HepG2 (cell line): ENCODE results near the gene ARHGEF37. TPM values are rescaled to one million over a fixed set of nuclear protein-coding genes. Genes with fewer than 3 reads are reported as not detected.

ENCODE experiments used
- ATAC-seq: fragments of 200-7000 bp; cut with Tn5 transposase; 3 replicates; pipeline ENCODE4 v1.9.1; 2020; ENCODE audit warnings: mild to moderate bottlenecking, moderate library complexity
- BruUV-seq: library from RNA; stranded (reverse); fragments of 400-500 nt; replicated peaks from 2 replicates; lab custom pipeline; 2021; lab: Mats Ljungman, UMichigan
- CTCF ChIA-PET: fragments of 300-600 bp; formaldehyde crosslinking; extraction: SDS; loops from one replicate; lab custom pipeline; 2021; ENCODE audit warnings: low total read pairs, inconsistent platforms, low intra/inter-chr PET ratio; lab: Yijun Ruan, JAX
- POLR2A ChIA-PET: fragments of 350-600 bp; sonication (Branson Sonifier 250); formaldehyde crosslinking; loops from one replicate; lab custom pipeline; 2020; ENCODE audit warnings: antibody characterized with exemption, inconsistent platforms; lab: Yijun Ruan, JAX
- DNase-seq: peaks from one replicate; pipeline ENCODE4 v3.0.0-alpha.2; 2015; ENCODE audit warnings: low spot score
- FAIRE-seq: peaks from 3 replicates; lab custom pipeline; 2011; peaks lifted over from hg19 to GRCh38; lab: Jason Lieb, UNC
- H2AFZ ChIP-seq: one replicate; pipeline ENCODE4 v1.6.1; 2011; ENCODE audit warnings: low read length, inconsistent platforms
- H3K27ac ChIP-seq: fragments of 300-600 bp; 3 replicates; pipeline ENCODE4 v1.8.0; 2011; ENCODE audit warnings: mixed run types, mild to moderate bottlenecking, mixed read lengths, low read length, inconsistent platforms; ENCODE audit not compliant: insufficient read depth; ENCODE audit errors: extremely low read length
- H3K27me3 ChIP-seq, 2 experiments: fragments of 200-600 bp in 1 of 2; 2 replicates in 1 of 2; 3 replicates in 1 of 2; pipeline versions ENCODE4 v1.6.0 to v1.8.0; 2011; ENCODE audit warnings: low read length in 2 of 2, mild to moderate bottlenecking in 2 of 2, moderate library complexity in 2 of 2, inconsistent platforms in 1 of 2; ENCODE audit not compliant: insufficient read depth in 2 of 2, control insufficient read depth in 1 of 2
- H3K36me3 ChIP-seq, 2 experiments: fragments of 200-600 bp in 1 of 2; replicated peaks in 1 of 2; 2 replicates in 1 of 2; 3 replicates in 1 of 2; pipeline versions ENCODE4 v1.5.1 to v1.8.0; 2011; ENCODE audit warnings: low read length in 2 of 2, inconsistent platforms in 1 of 2; ENCODE audit not compliant: insufficient read depth in 2 of 2, control insufficient read depth in 1 of 2
- H3K4me1 ChIP-seq: 2 replicates; pipeline ENCODE4 v1.5.1; 2012; ENCODE audit warnings: low read length, inconsistent platforms; ENCODE audit not compliant: insufficient read depth
- H3K4me2 ChIP-seq: 2 replicates; pipeline ENCODE4 v1.6.0; 2011; ENCODE audit warnings: low read depth, low read length, inconsistent platforms
- H3K4me3 ChIP-seq, 3 experiments: fragments of 200-600 bp in 1 of 3; sonication (generic), shearing (Covaris generic) in 1 of 3; replicated peaks in 1 of 3; 2 replicates each; pipeline ENCODE4 v1.5.1; 2011 to 2016; ENCODE audit warnings: low read length in 3 of 3, inconsistent platforms in 2 of 3, low read depth in 2 of 3, mild to moderate bottlenecking in 2 of 3, control low read depth in 1 of 3, mixed read lengths in 1 of 3; ENCODE audit not compliant: insufficient read depth in 1 of 3
- H3K79me2 ChIP-seq: one replicate; pipeline ENCODE4 v1.6.1; 2011; ENCODE audit warnings: low read length, inconsistent platforms; ENCODE audit not compliant: insufficient read depth
- H3K9ac ChIP-seq: 2 replicates; pipeline ENCODE4 v1.6.0; 2011; ENCODE audit warnings: mild to moderate bottlenecking, low read depth, low read length, inconsistent platforms; ENCODE audit not compliant: insufficient read depth
- H3K9me3 ChIP-seq: 2 replicates; pipeline ENCODE4 v1.5.1; 2012; ENCODE audit warnings: mild to moderate bottlenecking, low read length
- H4K20me1 ChIP-seq: 2 replicates; pipeline ENCODE4 v1.6.0; 2011; ENCODE audit warnings: inconsistent platforms, mild to moderate bottlenecking, low read length, moderate library complexity; ENCODE audit not compliant: insufficient read depth
- AGO1 ChIP-seq: fragments of 200-400 bp; formaldehyde crosslinking; IDR thresholded peaks from 2 replicates; pipeline ENCODE4 v1.6.1; 2017; ENCODE audit warnings: mild to moderate bottlenecking, low read depth, low read length, moderate library complexity; ENCODE audit not compliant: poor library complexity, severe bottlenecking
- CTCF ChIP-seq: sonication (generic); formaldehyde crosslinking; IDR thresholded peaks from 2 replicates; pipeline ENCODE4 v1.5.0; 2020; ENCODE audit warnings: mild to moderate bottlenecking, missing genetic modification reagents, moderate library complexity
- FOSL1 ChIP-seq: sonication (generic); formaldehyde crosslinking; IDR thresholded peaks from 2 replicates; pipeline ENCODE4 v1.9.0; 2021; ENCODE audit warnings: missing genetic modification reagents, borderline replicate concordance
- JUNB ChIP-seq: sonication (generic); formaldehyde crosslinking; IDR thresholded peaks from 2 replicates; pipeline ENCODE4 v1.8.0; 2022; ENCODE audit warnings: missing genetic modification reagents, mild to moderate bottlenecking, borderline replicate concordance
- MLLT10 ChIP-seq: sonication (generic); formaldehyde crosslinking; IDR thresholded peaks from 2 replicates; pipeline ENCODE4 v1.4.0; 2020; ENCODE audit warnings: missing genetic modification reagents
- TGIF2 ChIP-seq: IDR thresholded peaks from 2 replicates; pipeline ENCODE4 v1.6.1; 2016; ENCODE audit warnings: control low read depth, missing compliant biosample characterization
- ZKSCAN5 ChIP-seq: sonication (generic); formaldehyde crosslinking; IDR thresholded peaks from 2 replicates; pipeline ENCODE4 v1.5.1; 2020; ENCODE audit warnings: mild to moderate bottlenecking, missing genetic modification reagents
- ZNF232 ChIP-seq: sonication (generic); formaldehyde crosslinking; IDR thresholded peaks from 2 replicates; pipeline ENCODE4 v1.4.0; 2020; ENCODE audit warnings: missing genetic modification reagents, borderline replicate concordance
- ZNF598 ChIP-seq: sonication (generic); formaldehyde crosslinking; IDR thresholded peaks from 2 replicates; pipeline ENCODE4 v1.5.1; 2020; ENCODE audit warnings: mild to moderate bottlenecking, missing genetic modification reagents, borderline replicate concordance
- ZNF772 ChIP-seq: sonication (generic); formaldehyde crosslinking; IDR thresholded peaks from 2 replicates; pipeline ENCODE4 v1.5.0; 2020; ENCODE audit warnings: mild to moderate bottlenecking, missing genetic modification reagents
- WGBS: methylation state at CpG from one replicate; pipeline ENCODE4 v1.1.6; 2017; ENCODE audit warnings: low lambda C conversion rate; 5-methylcytosine and 5-hydroxymethylcytosine counted together
- in situ Hi-C: cut with HindIII; loops from 2 replicates; pipeline ENCODE4 v1.10.0; 2017; ENCODE audit warnings: low pct_unique_long_range_greater_than_20kb; ENCODE audit not compliant: extremely low pct_ligation_motif_present
- intact Hi-C: fragments of 100-400 bp; cut with micrococcal nuclease; formaldehyde crosslinking; loops from one replicate; pipeline ENCODE4 v1.10.0; 2022; ENCODE audit not compliant: unreplicated experiment
- polyA plus RNA-seq, 8 experiments: library from polyadenylated mRNA; depleted of rRNA in 3 of 8; stranded (reverse) in 7 of 8; unstranded in 1 of 8; fragments of >200 nt; fragmentation: Illumina TruSeq in 4 of 8; extraction: Trizol in 4 of 8; gene quantifications; 2 replicates each; pipeline versions ENCODE4 v1.2.1 to v1.2.3, GENCODE V29; 2011 to 2016; ENCODE audit warnings: low read depth in 4 of 8, missing spikeins in 1 of 8, mixed read lengths in 1 of 8; ENCODE audit not compliant: insufficient read depth in 1 of 8
- total RNA-seq, 5 experiments: library from RNA; depleted of rRNA; stranded (reverse); fragments of >200 nt; fragmentation: Illumina TruSeq; extraction: Trizol; gene quantifications; 2 replicates each; pipeline ENCODE4 v1.2.3, GENCODE V29; 2016; ENCODE audit warnings: low read depth in 1 of 5
- TF ChIP-seq, protein P1 (sequence below): sonication (generic); formaldehyde crosslinking; IDR thresholded peaks from 2 replicates; pipeline ENCODE4 v1.5.0; 2020; ENCODE audit warnings: mild to moderate bottlenecking, missing genetic modification reagents, borderline replicate concordance

Gene ARHGEF37
- total and polyA plus RNA-seq, 2 of the 13 experiments (the other 11 are each of a cell fraction or from before 2014, with no cell fraction given), result 0.18 to 0.27 TPM

DNA sequence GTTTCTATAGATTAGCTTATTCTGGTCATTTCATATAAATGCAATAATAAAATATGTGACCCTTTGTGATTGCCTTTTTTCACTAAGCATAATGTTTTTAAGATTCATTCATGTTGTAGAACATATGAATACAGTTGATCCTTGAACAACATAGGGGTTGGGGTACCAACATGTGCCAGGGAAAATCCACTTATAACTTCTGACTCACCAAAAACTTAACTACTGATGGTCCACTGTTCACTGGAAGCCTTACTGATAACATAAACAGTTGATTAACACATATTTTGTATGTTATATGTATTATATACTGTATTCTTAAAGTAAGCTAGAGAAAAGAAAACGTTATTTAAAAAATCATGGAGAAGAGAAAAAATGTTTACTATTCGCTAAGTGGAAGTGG is 12.1 kb downstream of the ARHGEF37 start (continued):
- TF ChIP-seq CTCF, result no peak

- Histone ChIP-seq H2AFZ (no peak overlapping the region), H4K20me1 (no peaks in the 10 kb centered on the region), H3K9ac (no peak overlapping the region), H3K27me3 (peaks cover 0 to 8% of the 10 kb centered on the region in 2 experiments; a peak in 1 of 5 replicates), H3K4me2 (no peak overlapping the region), H3K27ac (no peak overlapping the region), H3K4me3 (no peak overlapping the region), H3K79me2 (no peaks in the 10 kb centered on the region), H3K9me3 (no peaks in the 10 kb centered on the region), H3K4me1 (no peaks in the 10 kb centered on the region), H3K36me3 (no peaks in the 10 kb centered on the region)
- ATAC-seq (no peak), DNase-seq (no peak), FAIRE-seq (no peak)
- intact Hi-C loops, result no loop called here
- in situ Hi-C loops, result no loop called here
- WGBS, result 53% methylated on average over 5 of the region's 5 CpGs
- TF ChIP-seq ZNF232 (no peak), TGIF2 (no peak), ZNF598 (no peak), ZKSCAN5 (CRISPR knock-in tag) (no peak), MLLT10 (CRISPR knock-in tag) (no peak), JUNB (no peak), AGO1 (no peak), ZNF772 (CRISPR knock-in tag) (no peak), FOSL1 (CRISPR knock-in tag) (no peak)
- TF ChIP-seq, protein P1, sequence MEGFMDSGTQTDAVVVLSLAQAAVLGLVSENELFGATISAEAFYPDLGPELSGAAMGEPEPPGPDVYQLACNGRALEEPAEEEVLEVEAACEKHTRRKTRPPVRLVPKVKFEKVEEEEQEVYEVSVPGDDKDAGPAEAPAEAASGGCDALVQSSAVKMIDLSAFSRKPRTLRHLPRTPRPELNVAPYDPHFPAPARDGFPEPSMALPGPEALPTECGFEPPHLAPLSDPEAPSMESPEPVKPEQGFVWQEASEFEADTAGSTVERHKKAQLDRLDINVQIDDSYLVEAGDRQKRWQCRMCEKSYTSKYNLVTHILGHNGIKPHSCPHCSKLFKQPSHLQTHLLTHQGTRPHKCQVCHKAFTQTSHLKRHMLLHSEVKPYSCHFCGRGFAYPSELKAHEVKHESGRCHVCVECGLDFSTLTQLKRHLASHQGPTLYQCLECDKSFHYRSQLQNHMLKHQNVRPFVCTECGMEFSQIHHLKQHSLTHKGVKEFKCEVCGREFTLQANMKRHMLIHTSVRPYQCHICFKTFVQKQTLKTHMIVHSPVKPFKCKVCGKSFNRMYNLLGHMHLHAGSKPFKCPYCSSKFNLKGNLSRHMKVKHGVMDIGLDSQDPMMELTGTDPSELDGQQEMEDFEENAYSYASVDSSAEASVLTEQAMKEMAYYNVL (CRISPR knock-in tag), result no peak
- BruUV-seq, result no TSS peak
- ChIA-PET POLR2A (no interaction called here), CTCF (no interaction called here)
These were observed 13.1 kb downstream of the ARHGEF37 start for GRCh38 chr5:149594206-149594895.
